Activated naive CD4-positive, alpha-beta T cell treated with Interleukin-2 at 50 U/mL for 16 hours (primary cell): ENCODE data around the gene MKRN2.

Experiments used
- DNase-seq: peaks from one replicate; pipeline ENCODE4 v3.0.0-alpha.2; 2020

The MKRN2 gene

DNA sequence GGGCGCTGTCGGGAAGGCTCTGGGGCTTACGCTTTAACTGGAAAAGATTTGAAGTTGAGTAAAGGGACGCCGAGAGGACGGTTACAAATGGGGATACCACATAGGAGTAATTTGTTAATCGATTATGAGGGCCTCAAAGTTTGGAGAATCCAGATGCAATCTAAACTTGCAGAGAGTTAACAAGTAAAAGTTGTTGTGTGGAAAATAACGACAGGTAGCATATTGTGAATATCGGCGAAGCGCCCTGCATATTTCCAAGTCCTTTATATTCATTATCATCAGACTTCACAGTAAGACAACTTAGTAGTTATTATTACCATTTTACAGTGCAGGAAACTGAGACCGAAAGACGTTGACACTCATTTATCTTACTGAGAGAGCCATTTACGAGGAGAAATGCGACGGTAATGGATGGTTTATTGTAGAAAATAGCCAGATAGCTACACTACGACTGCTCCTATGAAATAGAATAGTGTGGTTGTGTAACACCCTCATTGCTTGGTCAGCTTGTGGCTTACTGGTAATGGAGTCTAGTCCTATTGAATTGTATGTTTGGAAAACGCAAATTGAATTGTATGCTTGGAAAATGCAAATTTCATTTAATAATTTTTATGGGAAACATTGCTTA, 700 bp downstream of the MKRN2 start:
- DNase-seq = no peak

DNA sequence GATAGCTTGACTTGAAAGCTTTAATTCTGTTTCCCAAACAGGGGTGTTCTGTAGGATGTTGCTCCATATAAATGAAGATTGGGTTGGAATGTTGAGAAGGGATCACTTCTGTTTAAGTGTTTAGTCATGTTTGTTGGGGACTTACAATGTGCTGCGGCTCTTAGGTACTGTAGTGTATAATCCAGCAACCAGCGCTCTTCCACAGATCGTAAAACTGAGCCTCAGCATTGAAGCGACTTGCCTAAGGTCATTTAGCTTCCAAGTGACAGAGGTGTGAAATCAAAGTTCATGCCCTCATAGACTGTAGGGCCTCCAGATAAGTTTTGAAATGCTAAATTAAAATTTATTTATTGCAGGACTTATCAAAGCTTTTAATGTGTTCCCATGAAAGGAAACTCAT, 1.8 kb downstream of the MKRN2 start:
- DNase-seq = no peak

DNA sequence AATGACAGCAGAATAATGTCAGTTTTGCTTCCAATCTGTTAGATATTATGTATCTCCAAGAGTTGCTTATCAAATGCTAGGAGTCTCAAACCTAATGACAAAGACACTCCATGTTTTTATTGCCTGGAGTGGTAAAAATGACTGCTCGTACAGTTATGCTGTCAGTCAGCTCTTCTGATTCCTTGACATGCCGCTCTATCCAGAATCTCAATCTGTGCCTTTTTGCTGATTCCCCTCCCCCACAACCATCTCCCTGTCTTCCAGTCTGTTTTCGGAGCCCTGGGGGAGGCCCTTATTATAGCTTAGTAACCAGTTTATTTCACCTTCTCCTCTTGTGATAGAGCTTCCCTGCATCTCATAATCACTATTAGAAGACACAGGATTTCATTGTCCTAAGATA, 2.6 kb downstream of the MKRN2 start:
- no peak for DNase-seq

DNA sequence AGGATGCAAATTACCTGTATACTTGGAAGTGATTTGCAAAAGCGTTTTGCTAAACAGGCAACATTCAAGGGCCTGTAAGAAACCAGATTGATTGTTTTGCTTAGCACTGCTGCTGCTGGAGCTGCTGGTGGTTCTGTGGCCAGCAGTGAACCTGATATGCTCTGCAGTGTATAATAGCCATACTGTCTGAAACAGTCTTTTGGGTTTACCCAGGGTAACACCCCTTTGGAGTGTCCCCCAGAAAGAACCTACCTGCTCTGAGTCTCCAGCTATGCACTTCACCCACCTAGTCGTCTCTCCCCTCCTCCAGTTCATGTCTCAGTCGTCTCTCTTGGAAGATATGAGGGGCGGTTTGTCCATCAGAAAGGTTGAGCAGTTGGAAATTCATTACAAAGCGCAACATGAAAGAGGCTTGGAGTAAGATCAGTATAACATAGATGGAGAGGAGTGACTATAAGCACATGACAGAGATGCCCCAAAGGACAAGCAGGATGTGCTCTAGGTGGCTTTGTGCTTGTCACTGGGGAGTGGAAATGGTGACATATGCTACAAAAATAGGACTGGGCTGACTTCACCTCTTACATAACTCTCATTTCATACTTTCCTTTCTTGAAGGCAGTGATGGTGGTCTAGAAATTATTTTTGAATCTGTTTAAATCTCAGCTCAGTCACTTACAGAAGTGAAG, 3.8 kb downstream of the MKRN2 start:
- DNase-seq = no peak

DNA sequence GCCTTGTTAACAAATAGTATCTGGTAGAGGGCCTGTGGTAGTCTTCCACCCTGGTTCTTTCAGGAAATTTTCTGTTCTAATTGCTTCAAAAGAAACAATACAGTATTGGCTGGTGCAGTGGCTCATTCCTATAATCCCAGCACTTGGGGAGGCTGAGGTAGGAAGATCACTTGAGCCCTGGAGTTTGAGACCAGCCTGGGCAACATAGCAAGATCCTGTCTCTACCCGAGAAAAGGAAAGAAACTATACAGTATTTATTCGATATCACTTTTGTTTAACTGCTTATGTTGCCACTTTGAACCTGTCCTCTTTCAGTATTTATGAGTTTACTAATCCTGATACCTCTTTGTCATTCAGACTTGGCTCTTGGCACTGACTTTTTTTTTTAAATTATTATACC, 4.5 kb downstream of the MKRN2 start:
- no peak for DNase-seq

DNA sequence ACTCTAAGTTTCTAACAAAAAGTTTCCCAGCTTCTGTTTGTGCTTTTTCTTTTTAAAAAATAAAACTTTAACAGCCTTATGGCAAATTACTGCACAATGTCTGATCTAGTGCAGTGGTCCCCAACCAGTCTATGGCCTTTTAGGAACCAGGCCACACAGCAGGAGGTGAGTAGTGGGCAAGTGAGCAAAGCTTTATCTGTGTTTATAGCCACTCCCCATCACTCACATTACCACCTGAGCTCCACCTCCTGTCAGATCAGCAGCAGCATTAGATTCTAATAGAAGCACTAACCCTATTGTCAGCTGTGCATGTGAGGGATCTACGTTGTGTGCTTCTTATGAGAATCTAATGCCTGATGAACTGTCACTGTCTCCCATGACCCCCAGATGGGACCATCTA, 5.6 kb downstream of the MKRN2 start:
- DNase-seq = no peak

DNA sequence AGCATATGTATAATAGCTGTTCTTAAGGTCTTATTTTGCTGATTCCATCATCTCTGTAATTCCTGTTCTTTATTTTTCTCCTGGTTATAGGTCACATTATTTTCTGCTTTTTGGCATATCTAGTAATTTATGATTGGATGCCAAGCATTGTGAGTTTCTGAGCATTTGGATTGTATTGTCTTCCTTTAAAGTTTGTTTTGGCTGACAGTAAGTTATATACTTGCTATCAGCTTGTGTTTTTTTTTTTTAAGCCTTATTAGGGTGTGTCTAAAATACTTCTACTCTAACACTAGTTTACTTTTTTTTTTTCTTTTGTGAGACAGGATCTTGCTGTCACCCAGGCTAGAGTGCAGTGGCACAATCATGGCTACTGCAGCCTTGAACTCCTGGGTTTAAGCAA, 10.1 kb downstream of the MKRN2 start:
- DNase-seq = no peak

DNA sequence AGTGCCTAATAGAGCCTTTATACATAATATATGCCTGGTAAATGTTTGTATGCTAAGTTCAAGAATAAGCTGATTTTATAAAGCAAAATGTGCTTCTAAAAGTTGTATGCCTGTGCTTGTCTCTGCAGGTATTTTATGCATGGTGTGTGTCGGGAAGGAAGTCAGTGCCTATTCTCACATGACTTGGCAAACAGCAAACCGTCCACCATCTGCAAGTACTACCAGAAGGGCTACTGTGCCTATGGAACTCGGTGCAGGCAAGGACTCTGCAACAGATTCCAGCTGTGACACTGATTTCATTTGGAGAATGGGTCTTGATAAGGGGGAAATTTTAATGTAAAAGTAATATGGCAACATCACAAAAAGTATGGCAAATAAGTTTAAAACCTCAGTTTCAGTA, 11.9 kb downstream of the MKRN2 start:
- DNase-seq = no peak

DNA sequence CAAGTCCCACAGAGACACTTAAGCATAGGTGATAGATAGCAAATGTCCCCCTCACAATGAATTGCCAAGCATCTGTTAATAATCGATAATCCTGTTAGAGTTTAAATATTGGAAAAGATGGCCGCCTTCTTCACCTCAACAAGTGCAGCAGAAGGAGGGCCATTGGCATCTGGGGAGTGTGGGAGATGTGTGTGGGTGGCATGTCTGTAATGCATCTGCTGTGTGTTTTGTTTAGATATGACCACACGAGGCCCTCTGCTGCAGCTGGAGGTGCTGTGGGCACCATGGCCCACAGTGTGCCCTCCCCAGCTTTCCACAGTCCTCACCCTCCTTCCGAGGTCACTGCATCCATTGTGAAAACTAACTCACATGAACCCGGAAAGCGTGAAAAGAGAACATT, 12.9 kb downstream of the MKRN2 start:
- DNase-seq = no peak

DNA sequence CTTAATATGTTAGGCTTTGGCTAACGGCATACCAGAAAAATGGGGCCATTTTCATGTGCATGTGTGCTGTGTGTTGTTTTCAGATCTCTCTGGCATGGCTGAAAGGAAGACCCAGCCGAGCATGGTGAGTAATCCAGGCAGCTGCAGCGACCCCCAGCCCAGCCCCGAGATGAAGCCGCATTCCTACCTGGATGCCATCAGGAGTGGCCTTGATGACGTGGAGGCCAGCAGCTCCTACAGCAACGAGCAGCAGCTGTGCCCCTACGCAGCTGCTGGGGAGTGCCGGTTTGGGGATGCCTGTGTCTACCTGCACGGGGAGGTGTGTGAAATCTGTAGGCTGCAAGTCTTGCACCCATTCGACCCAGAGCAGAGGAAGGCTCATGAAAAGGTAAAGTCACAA, 15.1 kb downstream of the MKRN2 start:
- DNase-seq = no peak

DNA sequence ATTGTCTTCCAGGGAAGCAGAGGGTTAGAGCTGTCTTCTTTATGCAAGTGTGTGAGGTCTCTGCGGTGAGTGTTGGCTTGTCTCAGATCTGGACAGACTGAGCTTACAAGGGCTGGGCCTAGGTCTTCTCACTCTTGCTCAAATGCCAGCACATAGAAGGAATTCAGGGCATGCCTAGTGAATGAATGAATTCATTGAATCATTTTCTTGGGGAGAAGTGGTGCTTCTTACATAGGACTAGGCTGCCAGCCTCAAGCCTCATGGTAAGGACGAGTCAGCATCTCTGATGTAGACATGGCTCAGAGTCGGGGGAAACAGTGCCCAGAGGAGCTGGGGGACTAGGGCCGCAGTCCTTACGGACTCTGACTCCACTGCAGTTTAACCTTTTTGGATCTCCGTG, 17.2 kb downstream of the MKRN2 start:
- DNase-seq = no peak

DNA sequence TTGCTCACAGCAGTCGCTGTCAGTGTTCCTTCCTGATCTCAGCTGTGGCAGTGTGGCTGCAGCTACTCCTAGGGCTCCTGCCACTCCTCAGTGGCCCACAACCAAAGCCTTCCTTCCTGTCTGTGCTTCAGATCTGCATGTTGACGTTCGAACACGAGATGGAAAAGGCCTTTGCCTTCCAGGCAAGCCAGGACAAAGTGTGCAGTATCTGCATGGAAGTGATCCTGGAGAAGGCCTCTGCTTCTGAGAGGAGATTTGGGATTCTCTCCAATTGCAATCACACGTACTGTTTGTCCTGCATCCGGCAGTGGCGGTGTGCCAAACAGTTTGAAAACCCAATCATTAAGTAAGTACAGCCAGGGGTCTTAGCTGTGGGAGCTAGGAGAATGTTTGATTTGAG, 17.8 kb downstream of the MKRN2 start:
- DNase-seq = no peak

DNA sequence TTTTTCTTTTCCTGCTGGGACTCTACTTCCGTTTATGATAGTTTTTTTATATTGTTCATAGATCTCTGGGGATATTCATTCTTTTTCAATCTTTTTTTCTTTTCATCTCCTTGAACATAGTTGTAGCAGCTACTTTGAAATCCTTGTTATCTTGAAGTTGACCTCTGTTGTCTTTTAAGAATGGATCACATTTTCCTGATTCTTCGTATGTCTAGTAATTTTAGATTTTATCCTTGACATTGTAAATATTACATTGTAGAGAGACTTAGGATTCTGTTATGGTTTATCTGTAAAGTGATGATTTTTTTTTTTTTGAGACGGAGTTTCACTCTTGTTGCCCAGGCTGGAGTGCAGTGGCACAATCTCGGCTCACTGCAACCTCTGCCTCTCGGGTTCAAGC, 20.5 kb downstream of the MKRN2 start:
- no peak for DNase-seq

DNA sequence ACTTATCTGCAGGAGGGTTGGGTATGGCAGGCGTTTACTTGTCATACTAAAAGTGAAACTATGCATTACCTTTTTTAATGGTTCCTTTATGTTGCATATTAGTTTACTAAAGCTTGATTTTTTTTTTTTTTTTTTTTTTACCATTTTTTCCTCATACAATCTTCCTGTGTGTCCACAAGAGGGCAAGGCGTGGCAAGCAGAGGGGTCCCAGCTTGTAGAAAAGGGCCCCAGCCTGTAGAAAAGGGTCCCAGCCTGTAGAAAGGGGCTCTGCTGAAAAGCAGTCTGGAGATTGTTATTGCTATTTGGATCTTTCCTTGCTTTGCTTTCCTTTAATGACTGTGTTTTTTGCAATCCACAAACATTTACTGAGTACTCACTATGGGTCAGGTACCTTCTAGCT, 21.9 kb downstream of the MKRN2 start:
- DNase-seq = no peak

DNA sequence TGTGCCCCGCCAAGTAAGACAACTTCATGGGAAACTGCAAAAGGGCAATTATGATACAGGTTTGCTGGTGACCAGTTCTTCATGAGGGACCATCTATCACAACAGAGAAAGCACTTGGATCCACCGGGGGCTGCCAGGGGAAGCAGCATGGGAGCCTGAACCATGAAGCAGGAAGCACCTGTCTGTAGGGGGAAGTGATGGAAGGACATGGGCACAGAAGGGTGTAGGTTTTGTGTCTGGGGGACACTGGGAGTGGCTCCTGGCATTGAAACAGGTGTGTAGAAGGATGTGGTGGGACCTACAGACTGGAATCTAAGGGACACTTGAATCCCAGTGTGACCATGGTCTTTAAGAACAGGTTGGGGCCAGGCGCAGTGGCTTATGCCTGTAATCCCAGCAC, 22.6 kb downstream of the MKRN2 start:
- no peak for DNase-seq

DNA sequence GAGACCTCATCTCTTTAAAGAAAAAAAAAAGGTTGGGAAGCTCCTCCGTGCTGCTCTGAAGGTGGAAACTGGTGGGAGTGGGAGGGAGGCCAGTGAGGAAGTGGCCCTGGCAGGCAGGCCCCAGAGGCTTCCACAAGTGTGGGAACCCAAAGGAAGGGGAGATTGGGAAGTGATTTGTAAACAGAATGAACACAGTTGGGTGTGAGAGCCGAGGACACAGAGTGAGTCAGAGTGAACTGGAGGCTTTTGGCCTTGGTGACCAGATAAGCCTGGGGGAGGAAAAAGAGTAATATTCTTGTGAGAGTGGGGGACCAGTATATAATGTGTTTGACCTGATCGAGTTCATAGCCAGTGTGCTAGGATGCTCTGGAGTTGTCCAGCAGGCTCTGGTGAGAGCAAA, 23.0 kb downstream of the MKRN2 start:
- DNase-seq = no peak

DNA sequence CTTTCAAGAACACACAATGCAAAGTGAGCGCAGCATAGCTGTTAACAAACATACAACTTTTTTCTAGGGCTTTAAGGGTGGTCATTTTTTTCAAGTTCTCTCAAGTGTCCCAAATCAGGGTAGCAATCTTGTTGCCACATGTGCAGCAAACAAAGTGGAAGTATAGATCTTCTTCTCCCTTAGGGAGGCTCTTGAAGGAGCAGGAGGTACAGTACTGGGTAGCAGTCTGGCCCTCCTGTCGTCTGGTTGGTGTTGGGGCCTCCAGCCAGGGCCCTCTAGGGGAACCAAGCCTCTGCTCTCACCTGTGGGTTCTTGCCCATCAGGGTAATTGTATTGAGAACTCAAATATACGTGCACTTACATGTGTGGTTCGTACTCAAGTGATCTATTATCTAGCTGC, 25.8 kb downstream of the MKRN2 start:
- no peak for DNase-seq

DNA sequence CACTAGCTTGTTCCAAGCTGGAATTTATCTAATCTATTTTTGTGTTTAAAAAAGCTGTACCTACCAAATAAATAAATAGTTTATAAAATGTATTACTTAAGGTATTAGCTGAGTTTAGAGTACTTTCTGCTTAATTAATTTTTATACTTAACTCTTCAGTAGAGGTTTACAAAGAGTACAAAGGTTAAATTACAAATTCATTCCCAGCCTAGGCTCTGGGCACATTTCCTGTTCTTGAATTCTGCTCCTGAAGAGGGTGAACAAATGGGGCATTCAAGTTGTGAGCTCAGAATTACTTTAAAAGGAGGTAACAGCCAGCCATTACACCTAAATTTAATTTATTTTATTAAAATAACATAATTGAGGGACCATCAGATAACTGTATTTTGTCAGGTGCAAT, 26.4 kb downstream of the MKRN2 start:
- DNase-seq = no peak

DNA sequence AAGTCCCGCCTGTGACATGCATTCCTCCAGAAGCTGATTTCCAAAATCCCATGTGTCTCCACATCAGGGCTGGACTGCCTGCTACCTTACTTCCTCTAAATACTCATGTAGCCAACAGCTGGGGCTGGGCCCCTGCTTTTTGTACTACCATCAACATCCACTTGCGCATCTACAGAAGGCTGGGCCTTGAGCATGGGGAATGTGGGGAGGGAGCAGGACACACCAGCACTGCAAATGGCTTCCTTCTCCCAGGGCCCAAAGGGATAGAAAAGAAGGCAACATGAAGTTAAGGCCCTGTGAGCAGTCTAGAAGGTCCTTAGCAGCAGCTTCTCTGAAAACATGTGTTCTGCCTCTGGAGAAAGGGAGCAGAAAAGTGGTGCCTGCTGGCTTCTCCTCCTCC, 27.2 kb downstream of the MKRN2 start:
- DNase-seq = no peak

DNA sequence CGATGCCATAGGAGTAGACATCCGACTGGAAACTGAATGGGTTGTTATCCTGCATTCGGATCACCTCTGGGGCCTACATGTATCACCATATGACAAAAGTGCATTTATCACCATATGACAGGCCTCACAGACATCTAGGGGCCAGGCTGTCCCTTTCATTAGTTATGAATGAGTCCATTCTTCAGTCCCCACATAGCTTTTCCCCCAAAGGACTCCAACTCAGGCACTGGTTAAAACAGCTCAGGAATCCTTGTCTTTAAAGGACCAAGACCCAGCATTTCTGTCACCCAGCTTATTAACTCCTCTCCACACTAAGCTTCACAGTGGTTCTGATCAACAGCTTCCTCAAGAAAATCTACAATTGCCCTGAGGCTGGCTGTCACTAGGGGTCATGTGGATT, 28.3 kb downstream of the MKRN2 start:
- DNase-seq = no peak

DNA sequence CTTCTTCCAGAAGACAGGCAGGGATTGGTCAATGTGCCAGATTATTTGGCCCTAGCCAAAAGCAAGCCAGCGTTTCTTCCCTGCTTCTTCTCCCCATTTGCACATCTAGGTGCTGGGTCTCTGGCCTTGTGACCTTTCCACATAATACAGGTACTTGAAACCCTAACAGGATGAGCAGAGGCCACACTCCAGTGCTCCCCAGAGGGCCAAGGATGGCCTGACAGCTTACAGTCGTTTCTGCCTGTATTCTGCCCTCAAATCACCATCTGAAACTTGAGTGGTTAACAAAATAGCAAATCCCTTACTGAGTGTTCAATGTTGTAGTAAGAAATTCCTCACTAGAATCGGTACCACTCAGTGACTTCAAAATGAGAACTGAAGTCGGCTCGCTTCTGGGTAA, 29.1 kb downstream of the MKRN2 start:
- DNase-seq = no peak

DNA sequence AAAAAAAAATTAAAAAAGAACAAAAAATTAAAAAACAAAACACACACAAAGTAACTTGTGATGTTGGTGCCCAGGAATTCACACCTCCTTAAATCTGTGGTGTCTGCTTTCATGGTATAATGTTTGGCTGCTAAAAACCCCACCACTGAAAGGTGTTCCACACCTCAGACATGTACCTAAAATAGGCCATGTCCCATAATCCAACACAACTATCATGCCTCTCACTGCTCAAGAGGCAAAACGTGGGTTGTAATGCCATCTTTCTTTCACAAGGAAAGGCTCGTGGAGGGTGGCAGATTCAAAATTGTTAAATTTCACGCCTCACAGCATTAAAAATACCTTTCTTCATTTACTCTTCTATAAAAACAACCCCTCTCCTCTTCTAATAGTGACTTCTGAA, 29.5 kb downstream of the MKRN2 start:
- DNase-seq = no peak

DNA sequence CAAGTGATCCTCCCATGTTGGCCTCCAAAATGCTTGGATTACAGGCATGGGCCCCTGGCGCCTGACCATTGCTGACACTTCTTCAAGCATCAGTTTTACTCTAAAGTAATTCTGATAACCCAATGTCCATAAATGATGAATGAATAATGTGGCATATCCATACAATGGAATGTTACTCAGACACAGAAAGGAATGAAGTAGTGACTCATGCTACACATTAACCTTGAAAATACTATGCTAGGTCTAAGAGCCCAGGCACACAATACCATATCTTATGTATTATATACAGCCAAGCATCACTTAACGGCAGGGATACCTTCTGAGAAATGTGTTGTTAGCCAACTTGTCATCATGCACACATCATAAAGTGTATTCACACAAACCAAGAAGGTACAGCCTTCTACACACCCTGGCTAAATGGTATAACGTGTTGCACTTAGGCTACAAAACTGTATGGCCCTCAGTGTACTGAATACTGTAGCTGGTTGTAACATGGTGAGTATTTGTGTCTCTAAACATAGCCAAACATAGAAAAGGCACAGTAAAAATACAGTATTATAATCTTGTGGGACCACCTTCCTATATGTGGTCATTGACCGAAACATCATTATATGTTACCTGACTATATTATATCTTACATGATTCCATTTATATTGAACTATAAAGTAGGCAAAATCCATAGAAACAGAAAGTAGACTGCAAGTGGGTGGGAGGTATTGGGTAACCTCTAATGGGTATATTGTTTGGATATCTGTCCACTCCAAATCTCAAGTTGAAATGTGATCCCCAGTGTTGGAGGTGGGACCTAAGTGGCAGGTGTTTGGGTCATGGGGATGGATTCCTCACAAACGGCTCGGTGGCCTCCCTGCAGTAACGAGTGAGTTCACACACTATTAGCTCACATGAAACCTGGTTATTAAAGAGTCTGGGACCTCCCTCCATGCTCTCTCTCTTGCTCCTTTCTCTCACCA, 31.4 kb downstream of the MKRN2 start:
- DNase-seq = no peak

DNA sequence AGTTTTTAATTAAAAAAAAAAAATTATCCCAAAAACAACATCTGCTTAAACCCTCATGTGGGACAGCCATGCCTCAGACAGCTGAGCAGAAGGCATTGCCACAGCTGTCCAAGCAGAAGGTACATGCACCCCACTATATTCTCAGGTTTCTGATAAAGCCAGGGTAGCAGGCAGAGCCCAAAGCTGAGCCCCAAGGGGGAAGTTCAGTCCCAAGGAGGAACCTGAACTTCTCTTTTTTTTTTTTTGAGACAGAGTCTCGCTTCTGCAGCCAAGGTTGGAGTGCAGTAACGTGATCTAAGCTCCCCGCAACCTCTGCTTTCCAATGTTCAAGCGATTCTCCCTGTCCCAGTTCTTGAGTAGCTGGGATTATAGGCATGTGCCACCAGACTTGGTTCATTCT, 33.2 kb downstream of the MKRN2 start:
- no peak for DNase-seq
